ENCODE data around the gene IQGAP3.
"Not testable (repeated sequence)": the region's sequence is repeated elsewhere in the genome, so short reads cannot be mapped to it uniquely, and the experiment has no call there.

Gene IQGAP3

DNA sequence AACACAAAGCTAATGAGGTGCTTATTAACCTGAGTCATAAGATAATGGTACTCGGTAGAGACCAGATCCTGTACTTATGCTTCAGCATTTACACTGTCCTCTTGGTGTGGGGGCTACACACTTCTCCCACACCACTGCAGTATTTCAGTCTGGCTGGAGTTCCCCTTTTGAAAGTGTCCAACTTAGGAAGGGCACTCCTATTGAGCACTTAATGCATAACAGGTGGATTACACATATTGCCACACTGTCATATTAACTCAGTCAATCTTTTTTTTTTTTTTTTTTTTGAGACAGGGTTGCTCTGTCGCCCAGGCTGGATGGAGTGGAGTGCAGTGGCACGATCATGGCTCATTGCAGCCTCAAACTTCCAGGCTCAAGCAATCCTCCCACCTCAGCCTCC is 27.4 kb upstream of the IQGAP3 start:
- H3K9me3 Mint-ChIP-seq = no peaks in the 10 kb centered on the region
- peak; percentile 78 for ATAC-seq
- H3K27ac Mint-ChIP-seq = peak overlapping the region; percentile 100

DNA sequence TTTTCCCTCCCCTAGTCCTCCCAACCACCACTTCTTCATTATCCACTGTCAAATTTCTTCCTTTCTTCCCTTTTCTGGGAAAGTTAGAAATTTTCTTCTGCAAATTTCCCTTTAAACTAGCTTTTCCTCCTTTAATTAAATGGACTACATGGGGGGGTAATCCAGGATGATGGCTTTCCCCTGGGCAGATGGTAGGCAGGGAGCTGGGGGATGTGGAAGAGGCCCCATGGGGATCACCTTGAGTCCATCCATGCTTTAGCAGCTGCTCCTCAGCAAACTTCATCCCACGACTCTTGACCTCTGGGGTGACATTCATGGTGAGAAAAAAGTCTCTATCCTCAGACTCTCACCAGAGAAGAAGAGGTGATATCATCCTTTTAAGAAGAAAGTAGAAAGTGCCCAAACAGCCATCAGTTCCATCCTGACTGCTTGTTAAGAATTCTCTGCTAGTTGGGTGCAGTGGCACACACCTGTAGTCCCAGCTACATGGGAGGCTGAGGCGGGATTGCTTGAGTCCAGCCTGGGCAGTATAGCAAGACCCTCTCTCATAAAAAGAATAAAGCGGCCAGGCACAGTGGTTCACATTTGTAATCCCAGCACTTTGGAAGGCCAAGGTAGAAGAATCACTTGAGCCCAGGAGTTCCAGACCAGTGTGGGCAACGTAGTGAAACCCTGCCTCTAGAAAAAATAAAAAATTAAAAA is 26.5 kb upstream of the IQGAP3 start:
- Mint-ChIP-seq H3K27ac (peak overlapping the region; percentile 100), H3K4me3 (peak overlapping the region; percentile 100), H3K36me3 (ENCODE audit: low read depth) (peaks cover 57% of the 10 kb centered on the region), H3K9me3 (no peaks in the 10 kb centered on the region), H3K4me1 (peaks cover 54% of the 10 kb centered on the region), H3K27me3 (no peaks in the 10 kb centered on the region)
- no peak for DNase-seq
- no peak for ATAC-seq

More for the DNA sequence above, 27.4 kb upstream of the IQGAP3 start:
- peak overlapping the region; percentile 100 for H3K4me3 Mint-ChIP-seq
- no peaks in the 10 kb centered on the region for H3K27me3 Mint-ChIP-seq
- peaks cover 50% of the 10 kb centered on the region for H3K4me1 Mint-ChIP-seq
- no peak for DNase-seq
- H3K36me3 Mint-ChIP-seq (ENCODE audit: low read depth) = peaks cover 54% of the 10 kb centered on the region

- H3K9me3 Mint-ChIP-seq = no peaks in the 10 kb centered on the region
- no peaks in the 10 kb centered on the region for H3K27me3 Mint-ChIP-seq
- peaks cover 58% of the 10 kb centered on the region for H3K36me3 Mint-ChIP-seq (ENCODE audit: low read depth)
- peaks cover 58% of the 10 kb centered on the region for H3K4me1 Mint-ChIP-seq
- ATAC-seq (no peak), DNase-seq (no peak)
- H3K27ac Mint-ChIP-seq = peak overlapping the region; percentile 100
- H3K4me3 Mint-ChIP-seq = no peak overlapping the region
Observed at GRCh38 chr1:156598125-156598524, 25.8 kb upstream of the IQGAP3 start.

GRCh38 chr1:156596426-156596825 is 24.1 kb upstream of the IQGAP3 start:
- peaks cover 60% of the 10 kb centered on the region for H3K36me3 Mint-ChIP-seq (ENCODE audit: low read depth)
- no peaks in the 10 kb centered on the region for H3K27me3 Mint-ChIP-seq
- DNase-seq (no peak), ATAC-seq (no peak)
- peaks cover 52% of the 10 kb centered on the region for H3K4me1 Mint-ChIP-seq
- no peaks in the 10 kb centered on the region for H3K9me3 Mint-ChIP-seq
- H3K27ac Mint-ChIP-seq = peak overlapping the region; percentile 33
- H3K4me3 Mint-ChIP-seq = no peak overlapping the region

DNA sequence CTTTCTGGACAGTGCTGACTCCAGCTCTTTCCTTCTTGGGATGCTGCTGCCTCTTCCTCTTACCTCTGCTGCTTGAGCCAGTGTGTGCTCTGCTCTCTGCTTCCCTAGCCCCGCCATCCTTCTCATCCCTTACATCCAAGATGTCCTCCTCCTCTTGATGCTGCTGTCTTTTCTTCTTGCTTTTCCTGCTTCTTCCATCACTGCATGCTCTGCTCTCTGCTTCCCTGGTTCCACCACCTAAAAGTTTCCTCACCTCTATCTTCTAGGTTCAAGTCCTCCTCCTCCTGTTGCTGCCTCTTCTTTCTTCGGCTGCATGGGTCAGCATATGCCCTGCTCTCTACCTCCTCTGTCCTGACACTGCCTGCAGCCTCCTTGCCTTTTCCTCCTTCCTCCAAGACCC is 22.7 kb upstream of the IQGAP3 start:
- ATAC-seq = no peak
- Mint-ChIP-seq H3K27me3 (no peaks in the 10 kb centered on the region), H3K27ac (peak overlapping the region; percentile 17), H3K4me3 (no peak overlapping the region), H3K4me1 (peaks cover 54% of the 10 kb centered on the region), H3K36me3 (ENCODE audit: low read depth) (peaks cover 46% of the 10 kb centered on the region), H3K9me3 (no peaks in the 10 kb centered on the region)
- DNase-seq = no peak

GRCh38 chr1:156594190-156594589 is 21.8 kb upstream of the IQGAP3 start:
- Mint-ChIP-seq H3K4me1 (peaks cover 46% of the 10 kb centered on the region), H3K27ac (peak overlapping the region; percentile 25), H3K9me3 (no peaks in the 10 kb centered on the region), H3K36me3 (ENCODE audit: low read depth) (peaks cover 41% of the 10 kb centered on the region), H3K27me3 (no peaks in the 10 kb centered on the region), H3K4me3 (no peak overlapping the region)
- ATAC-seq (no peak), DNase-seq (no peak)

DNA sequence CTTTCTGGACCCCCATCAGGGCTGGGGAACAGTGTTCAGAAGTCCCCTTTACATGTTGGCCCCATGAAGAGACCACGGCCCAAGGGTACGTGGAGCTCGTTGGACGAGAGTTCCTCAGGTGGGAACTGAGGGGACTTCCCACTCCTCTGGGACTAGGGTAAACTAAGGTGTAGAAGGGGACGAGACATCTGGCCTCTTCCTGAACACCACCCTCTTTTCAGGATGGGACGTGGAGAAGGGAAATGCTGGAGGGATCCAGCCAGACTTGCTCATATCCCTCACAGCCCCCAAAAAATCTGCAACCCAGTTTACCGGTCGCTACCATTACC is 21.3 kb upstream of the IQGAP3 start:
- DNase-seq = no peak
- Mint-ChIP-seq H3K4me1 (peaks cover 40% of the 10 kb centered on the region), H3K27me3 (no peaks in the 10 kb centered on the region), H3K36me3 (ENCODE audit: low read depth) (peaks cover 36% of the 10 kb centered on the region), H3K9me3 (no peaks in the 10 kb centered on the region), H3K27ac (no peak overlapping the region), H3K4me3 (no peak overlapping the region)
- ATAC-seq = no peak

GRCh38 chr1:156592910-156593660 is 20.7 kb upstream of the IQGAP3 start:
- peak overlapping the region; percentile 83 for H3K27ac Mint-ChIP-seq
- peaks cover 35% of the 10 kb centered on the region for H3K4me1 Mint-ChIP-seq
- no peaks in the 10 kb centered on the region for H3K27me3 Mint-ChIP-seq
- ATAC-seq (no peak), DNase-seq (no peak)
- H3K9me3 Mint-ChIP-seq = no peaks in the 10 kb centered on the region
- H3K36me3 Mint-ChIP-seq (ENCODE audit: low read depth) = peaks cover 30% of the 10 kb centered on the region
- peak overlapping the region; percentile 83 for H3K4me3 Mint-ChIP-seq

DNA sequence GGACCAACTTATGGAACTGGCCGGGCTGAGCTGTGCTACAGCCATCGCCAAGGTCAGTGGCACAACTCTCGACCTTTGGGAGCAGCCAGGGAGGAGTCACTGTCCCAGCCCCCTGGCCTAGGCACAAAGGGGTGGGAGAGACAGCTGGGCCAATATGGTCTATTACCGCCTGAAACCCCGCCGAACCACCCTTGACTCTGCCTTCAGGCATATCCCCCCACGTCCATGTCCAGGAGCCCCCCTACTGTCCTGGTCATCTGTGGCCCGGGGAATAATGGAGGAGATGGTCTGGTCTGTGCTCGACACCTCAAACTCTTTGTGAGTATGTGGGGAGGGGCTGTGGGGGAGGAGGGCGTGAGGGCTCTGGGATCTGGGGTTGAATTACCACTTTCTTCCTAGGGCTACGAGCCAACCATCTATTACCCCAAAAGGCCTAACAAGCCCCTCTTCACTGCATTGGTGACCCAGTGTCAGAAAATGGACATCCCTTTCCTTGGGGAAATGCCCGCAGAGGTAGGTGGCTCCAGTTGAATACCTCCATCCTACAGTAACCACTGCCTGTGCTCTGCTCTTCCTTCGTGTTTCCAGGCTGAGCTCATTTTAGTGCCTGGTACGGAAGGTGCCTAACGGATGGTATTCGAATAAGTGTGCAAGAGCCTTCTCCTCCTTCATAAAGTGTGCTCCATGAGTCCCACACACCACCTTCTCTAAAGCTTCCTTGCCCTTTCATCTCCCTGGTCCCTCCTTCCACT is 20.0 kb upstream of the IQGAP3 start:
- ATAC-seq = no peak
- Mint-ChIP-seq H3K27me3 (no peaks in the 10 kb centered on the region), H3K27ac (peak overlapping the region; percentile 83), H3K36me3 (ENCODE audit: low read depth) (peaks cover 26% of the 10 kb centered on the region), H3K4me3 (peak overlapping the region; percentile 83), H3K9me3 (no peaks in the 10 kb centered on the region), H3K4me1 (peaks cover 35% of the 10 kb centered on the region)
- no peak for DNase-seq

DNA sequence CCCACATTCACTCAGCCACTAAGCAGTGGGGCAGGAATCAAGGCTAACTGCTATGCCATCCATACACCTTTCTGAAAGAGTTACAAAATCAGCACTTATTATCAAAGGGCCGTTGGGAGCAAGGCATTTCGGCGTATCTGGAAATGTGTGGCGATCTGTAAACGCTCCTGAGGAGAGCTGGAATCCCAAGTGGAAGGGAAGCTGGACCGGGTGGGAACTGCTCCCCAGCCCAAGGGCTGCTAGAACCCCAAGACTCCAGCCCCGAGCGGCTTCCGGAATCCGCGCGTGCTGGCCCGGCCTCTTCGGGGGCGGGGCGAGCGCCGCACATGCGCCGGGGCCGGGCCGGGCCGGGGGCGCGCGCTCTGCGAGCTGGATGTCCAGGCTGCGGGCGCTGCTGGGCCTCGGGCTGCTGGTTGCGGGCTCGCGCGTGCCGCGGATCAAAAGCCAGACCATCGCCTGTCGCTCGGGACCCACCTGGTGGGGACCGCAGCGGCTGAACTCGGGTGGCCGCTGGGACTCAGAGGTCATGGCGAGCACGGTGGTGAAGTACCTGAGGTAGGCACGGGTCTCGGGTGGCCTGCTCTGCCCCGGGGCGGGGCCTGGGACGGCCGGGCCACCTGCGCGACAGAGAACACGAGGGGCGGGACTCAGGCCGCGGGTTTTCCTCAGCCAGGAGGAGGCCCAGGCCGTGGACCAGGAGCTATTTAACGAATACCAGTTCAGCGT is 19.2 kb upstream of the IQGAP3 start, which contains the start of gene NAXE:
NAXE (plus strand) TSS at position 345 of the 726 bp plus-strand sequence; CDS start at position 374, 29 bp downstream.
- ATAC-seq = peak; percentile 88
- H3K27me3 Mint-ChIP-seq = no peaks in the 10 kb centered on the region
- peak within 1 kb of the TSS; percentile 92 for H3K27ac Mint-ChIP-seq
- H3K4me3 Mint-ChIP-seq = peak within 1 kb of the TSS; percentile 83
- peaks cover 35% of the 10 kb centered on the region for H3K4me1 Mint-ChIP-seq
- H3K36me3 Mint-ChIP-seq (ENCODE audit: low read depth) = peaks cover 19% of the 10 kb centered on the region
- no peaks in the 10 kb centered on the region for H3K9me3 Mint-ChIP-seq
- peak; percentile 75 for DNase-seq

- peak; percentile 10 for ATAC-seq
- peaks cover 15% of the 10 kb centered on the region for H3K36me3 Mint-ChIP-seq (ENCODE audit: low read depth)
- H3K27ac Mint-ChIP-seq = peak overlapping the region; percentile 92
- H3K27me3 Mint-ChIP-seq = no peaks in the 10 kb centered on the region
- H3K9me3 Mint-ChIP-seq = no peaks in the 10 kb centered on the region
- no peak for DNase-seq
- peak overlapping the region; percentile 83 for H3K4me3 Mint-ChIP-seq
- peaks cover 35% of the 10 kb centered on the region for H3K4me1 Mint-ChIP-seq
Observed at GRCh38 chr1:156591181-156591431, 18.7 kb upstream of the IQGAP3 start.

GRCh38 chr1:156590326-156591180 is 18.2 kb upstream of the IQGAP3 start:
- H3K4me1 Mint-ChIP-seq = peaks cover 36% of the 10 kb centered on the region
- ATAC-seq (no peak), DNase-seq (no peak)
- H3K9me3 Mint-ChIP-seq = no peaks in the 10 kb centered on the region
- peak overlapping the region; percentile 52 for H3K27ac Mint-ChIP-seq
- no peaks in the 10 kb centered on the region for H3K27me3 Mint-ChIP-seq
- H3K36me3 Mint-ChIP-seq (ENCODE audit: low read depth) = peaks cover 11% of the 10 kb centered on the region
- H3K4me3 Mint-ChIP-seq = peak overlapping the region; percentile 83

DNA sequence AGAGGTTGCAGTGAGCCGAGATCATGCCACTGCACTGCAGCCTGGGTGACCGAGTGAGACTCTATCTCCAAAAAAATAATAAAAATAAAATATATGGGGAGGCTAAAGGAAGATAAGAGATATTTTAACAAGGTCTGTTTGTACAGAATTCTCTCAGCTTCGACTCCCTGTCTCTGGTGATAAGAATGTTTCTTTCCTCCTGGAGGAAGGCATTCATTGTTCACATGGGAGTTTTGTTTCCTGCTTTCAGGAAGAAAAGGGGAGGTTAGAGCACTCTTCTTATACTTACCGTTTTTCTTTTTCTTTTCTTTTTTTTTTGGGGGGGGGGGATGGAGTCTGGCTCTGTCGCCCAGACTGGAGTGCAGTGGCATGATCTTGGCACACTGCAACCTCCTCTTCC is 17.2 kb upstream of the IQGAP3 start:
- peaks cover 34% of the 10 kb centered on the region for H3K4me1 Mint-ChIP-seq
- ATAC-seq (no peak), DNase-seq (no peak)
- no peak overlapping the region for H3K4me3 Mint-ChIP-seq
- H3K9me3 Mint-ChIP-seq = no peaks in the 10 kb centered on the region
- peaks cover 5% of the 10 kb centered on the region for H3K36me3 Mint-ChIP-seq (ENCODE audit: low read depth)
- H3K27me3 Mint-ChIP-seq = no peaks in the 10 kb centered on the region
- no peak overlapping the region for H3K27ac Mint-ChIP-seq

- not testable (repeated sequence) for H3K36me3 Mint-ChIP-seq (ENCODE audit: low read depth); H3K27ac Mint-ChIP-seq; H3K9me3 Mint-ChIP-seq; H3K27me3 Mint-ChIP-seq; DNase-seq; ATAC-seq; H3K4me3 Mint-ChIP-seq
- H3K4me1 Mint-ChIP-seq = peaks cover 33% of the 10 kb centered on the region
Observed at GRCh38 chr1:156587927-156588326, 15.6 kb upstream of the IQGAP3 start.

Data from activated naive CD8-positive, alpha-beta T cell treated with anti-CD3 and anti-CD28 coated beads, Interleukin-2, amount 50 U/mL, for 24 hours (primary cell).